ENCODE measurements around the gene TMEM255B. TPM values are rescaled to one million over a fixed set of nuclear protein-coding genes. Genes with fewer than 3 reads are reported as not detected.
"Not testable (repeated sequence)": the region's sequence is repeated elsewhere in the genome, so short reads cannot be mapped to it uniquely, and the experiment has no call there.

TMEM255B gene
- total RNA-seq, 1 donor from 2014 or later, result 2.7 TPM

DNA sequence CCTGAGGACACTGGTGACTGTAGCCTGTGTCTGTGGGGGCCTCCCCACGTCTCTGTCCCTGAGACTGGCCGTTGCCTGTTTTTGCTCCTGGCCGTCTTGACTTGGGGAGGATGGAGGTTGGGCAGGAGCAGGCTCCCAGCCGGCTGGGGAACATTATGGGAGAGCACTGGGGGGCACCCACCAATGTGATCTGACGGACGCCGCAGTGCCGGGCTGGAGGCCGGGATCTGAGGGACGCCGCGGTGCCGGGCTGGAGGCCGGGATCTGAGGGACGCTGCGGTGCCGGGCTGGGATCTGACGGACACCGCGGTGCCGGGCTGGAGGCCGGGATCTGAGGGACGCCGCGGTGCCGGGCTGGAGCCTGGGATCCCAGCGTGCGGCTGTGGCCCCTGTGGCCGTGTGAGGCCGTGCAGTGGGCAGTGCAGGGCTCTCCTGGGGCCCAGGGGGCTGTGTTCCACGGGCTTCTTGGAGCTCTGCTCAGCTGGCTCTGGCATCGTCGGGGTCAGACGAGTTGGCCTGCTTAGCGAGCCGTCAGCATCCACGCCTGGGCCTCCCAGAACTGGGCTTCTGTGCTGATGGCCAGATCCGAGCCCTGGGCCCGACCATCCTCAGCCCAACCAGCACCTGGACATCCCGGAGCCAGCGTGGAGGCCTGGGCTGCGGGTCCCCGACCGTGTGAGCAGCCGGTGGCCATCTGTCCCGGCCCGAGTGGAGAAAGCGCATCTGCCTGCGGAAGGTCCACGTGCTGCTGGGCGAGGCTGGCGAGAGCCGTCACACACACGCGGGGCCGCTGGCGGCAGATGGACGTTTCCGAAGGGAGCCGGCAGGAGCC lies 59.0 kb downstream of the TMEM255B start:
- DNase-seq, result no peak

DNA sequence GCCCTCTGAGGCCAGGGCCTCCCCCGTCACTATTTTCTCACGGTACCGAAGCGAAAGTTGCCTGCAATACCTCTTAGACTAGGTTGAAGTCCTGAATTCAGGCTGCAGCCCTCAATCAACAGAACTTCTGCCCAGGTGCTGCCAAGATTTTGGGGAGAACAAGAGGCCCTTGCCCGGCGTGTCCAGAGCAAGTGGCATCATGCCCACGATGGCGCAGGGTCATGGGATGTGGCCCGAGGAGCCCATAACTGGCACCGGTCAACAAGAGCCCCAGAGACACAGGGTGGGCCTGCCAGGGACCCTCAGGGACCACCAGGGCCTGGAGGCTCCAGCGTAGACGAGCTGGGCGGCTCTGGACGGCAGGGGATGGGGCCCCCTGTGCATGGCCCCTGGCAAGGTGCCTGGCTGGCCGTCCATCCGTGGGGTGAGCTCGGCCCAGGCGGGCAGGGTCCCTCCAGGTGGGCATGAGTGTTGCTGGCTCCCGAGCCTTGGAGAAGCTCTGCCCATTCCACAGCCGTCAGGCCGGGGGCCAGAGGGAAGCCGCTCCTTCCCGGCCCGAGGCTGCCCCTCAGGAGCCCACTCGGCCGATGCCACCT lies 59.8 kb downstream of the TMEM255B start:
- no peak for DNase-seq

DNA sequence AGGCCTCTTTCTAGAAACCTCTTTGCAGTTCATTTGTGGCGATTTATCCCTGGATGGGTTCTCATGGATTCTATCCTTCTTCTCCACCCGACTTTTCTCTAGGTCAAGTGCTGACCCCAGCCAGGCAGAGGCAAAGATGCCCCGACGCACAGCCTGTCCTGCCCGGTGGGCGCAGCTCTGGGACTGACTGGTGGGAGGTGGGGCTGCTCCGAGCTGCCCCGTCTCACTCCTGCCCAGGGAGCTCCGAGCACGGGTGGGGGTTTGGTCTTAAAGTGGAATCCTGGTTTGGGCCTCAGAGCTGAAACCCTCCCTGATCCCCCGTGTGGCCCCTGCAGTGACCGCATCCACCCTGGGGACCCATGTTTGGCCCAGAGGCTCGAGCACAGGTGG lies 60.3 kb downstream of the TMEM255B start:
- DNase-seq, result no peak

DNA sequence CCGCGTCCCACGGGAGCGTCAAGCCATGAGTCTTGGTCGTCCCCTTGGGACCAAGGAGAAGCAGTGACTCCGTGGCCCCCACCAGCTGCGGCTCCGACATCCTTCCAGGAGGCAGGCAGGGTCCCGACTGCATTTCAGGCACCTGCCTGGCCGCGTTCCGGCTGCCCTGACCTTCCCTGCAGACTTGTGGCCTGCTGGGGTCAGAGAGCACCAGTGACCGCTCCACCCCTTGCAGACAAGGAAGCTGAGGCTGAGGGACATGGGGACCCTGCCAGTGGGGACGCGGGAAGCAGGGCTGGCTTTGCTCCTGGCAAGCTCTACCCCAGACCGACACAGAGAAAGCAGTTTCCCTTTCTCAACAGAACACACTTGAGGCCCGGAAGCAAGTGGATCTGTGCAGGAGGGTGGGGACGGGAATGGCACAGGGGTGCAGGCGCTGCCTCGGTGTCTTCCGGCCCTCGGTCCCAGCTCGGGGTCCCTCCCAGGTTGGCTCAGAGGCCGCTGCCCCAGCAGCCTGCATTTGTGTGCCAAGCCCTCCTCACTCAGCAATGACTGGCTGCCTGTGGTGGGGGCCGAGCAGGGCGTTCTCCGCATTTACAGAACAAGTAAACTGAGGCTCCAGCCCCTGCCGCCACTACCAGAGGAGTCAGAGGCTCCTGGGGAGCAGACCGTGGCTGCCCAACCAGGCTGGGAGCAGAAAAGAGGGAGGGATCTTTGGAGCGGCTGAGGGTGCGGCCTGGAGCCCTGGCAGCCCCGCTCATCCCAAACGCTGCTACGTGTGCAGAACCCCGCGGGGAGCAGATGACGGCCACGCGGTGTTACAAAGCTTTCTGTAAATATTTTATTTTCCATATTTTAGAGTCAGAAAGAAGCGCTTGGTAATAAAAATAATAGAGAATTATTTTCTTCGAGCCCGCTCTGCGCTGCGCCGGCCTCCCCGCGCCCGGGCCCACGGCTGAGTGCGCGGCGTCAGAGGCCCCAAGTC lies 61.0 kb downstream of the TMEM255B start:
- DNase-seq, result no peak

DNA sequence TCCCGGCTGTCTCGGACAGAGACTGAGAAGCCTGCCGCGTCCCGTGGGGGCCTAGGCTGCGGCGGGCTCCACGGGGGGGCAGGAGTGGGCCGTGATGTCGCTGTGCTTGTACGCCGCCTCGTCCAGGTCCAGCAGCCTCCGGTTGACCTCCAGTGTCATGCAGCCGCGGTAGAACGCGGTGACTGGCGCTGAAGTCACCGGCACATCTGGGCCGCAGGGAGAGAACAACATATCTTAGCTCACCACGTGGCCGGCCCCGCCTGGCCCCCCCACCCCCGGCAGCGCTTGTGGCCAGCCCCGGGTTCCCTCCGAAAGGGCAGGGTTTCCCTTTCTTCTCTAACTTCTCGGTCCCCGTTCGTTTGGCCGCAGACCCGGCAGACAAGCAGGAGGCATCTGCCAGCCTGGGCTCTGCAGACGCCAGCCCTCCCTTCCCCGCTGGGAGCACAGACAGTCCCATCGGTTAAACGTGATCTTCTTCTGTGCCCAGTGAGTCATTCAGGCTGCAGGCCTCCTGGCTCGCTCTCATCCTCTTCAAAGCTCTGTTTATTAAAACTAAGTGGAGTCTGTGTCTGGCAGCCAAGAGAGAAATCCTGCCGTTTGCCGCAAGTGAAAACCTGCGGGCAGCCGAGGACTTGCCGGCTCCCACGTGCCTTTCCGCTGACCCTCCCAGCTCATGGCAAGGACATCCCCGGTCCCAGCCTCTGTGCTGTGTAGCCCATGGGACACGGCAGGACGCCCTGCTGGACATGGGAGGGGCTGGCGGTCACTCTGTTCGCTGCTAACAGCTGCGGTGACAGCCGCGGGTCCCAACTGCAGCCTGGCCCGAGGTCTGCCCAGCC lies 62.0 kb downstream of the TMEM255B start:
- DNase-seq, result peak; percentile 92

DNA sequence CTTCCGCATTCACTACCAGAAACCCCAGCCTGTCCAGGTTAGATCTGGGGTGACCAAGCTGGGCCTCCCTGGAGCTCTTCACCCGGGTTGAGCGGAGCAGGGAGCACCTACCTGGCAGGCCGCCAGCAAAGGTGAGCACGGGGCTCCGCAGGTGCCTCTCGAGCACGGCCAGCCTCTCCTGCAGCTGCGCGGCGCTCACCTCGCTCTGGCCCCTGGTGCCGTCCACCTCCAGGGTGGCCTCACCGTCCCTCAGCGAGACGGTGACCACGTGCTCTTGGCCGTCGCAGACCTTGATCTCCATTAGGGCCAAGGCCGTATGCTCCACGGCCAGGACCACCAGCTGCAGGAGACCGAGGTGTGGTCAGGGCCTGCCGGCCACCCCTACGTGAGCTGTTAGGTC lies 62.8 kb downstream of the TMEM255B start:
- DNase-seq, result no peak

DNA sequence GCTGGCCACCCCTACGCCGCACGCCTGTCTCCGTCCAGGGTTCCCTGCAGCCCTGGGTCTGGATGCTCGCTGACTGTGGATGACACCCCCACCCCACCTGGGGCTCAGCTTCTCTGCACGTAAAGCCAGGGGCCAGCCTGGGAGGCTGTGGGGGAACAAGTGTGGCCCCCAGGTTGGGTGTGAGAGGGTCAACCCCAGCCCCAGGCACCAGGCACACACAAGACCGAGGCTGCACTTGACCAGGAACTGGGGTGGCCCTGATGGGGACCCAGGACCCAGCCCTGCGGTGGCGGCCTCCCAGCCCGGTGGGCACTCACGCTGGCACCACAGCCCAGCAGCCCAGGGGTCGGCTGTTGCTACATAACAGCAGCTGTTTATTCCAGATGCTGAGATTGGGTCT lies 63.2 kb downstream of the TMEM255B start:
- DNase-seq, result no peak

DNA sequence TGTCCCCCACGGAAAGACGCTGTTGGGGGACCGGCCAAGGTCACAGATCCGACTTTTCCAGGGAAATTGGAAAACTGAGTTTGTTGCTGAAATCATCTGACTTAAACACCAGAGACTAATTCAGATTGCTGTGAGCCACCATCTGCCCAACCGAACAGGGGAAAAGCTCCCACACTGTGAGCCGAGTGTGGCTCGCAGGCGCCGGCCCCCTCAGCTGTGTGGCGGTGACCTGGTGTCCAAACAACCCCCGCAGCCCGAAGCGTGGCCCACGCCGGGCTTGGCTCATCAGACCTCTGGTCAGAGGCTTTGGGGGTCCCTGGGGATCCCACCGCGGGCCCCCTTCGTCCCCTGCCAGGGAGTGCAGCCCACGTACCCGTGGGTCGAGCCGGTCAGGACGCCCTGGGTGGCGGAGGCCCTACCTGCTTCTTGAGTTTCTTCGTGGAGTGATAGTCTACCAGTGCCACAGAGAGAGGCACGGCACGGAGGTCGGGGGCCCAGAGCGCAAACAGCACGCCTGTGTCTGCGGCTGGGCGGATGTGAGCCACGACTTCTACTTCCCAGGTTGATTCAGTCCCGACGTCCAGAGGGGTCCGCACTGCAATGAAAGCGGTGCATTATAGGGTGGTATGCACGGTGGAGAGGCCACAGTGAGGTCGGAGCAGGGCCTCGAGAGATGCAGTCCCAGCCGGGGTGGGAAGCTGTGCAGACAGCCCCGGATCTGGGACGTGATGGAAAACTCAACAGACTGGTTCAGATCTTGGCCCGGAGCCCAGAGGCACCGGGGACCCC lies 64.1 kb downstream of the TMEM255B start:
- no peak for DNase-seq

DNA sequence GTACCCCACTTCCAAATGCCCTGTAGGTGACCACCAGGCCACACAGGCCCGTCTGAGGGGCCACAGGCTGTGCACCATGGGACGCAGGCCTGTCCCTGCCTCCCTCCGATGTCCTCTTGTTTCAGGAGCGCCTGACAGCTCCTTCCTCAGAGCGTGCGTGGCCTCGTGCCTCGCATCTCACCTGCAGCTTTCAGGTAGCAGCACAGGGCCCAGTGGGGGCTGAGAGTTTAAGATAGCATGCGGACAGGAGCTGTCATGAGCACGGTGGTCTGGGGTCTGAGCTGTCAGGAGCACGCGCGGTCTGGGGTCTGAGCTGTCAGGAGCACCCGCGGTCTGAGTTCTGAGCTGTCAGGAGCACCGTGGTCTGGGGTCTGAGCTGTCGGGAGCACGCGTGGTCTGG lies 64.7 kb downstream of the TMEM255B start:
- DNase-seq, result no peak

DNA sequence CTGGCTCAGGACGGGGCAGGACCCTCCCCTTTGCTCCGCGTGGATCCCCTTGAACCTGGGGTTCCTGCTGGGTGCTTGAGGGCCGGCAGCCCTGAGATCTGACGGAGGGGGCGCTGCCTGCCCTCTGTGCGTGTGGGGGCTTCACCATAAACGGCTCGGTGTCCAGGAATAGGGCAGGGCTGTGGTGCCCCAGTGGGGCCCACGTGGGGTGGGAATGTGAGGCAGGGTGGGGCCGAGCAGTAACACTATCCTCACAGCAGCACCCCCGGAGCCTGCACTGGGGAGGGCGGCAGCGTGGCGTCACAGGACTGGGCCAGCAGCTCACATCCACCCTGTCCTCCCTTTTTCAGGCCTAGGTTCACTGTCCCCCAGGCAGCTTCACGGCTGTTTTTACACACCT lies 66.8 kb downstream of the TMEM255B start:
- peak; percentile 48 for DNase-seq

DNA sequence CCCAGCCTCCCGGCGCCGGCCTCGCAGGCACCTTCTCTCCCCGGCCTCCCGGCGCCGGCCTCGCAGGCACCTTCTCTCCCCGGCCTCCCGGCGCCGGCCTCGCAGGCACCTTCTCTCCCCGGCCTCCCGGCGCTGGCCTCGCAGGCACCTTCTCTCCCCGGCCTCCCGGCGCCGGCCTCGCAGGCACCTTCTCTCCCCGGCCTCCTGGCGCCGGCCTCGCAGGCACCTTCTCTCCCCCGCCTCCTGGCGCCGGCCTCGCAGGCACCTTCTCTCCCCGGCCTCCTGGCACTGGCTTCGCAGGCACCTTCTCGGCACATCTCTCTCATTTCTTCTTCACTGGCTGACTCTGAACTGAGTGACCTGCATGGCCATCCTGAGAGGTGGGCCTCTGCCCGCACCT lies 67.4 kb downstream of the TMEM255B start:
- not testable (repeated sequence) for DNase-seq

DNA sequence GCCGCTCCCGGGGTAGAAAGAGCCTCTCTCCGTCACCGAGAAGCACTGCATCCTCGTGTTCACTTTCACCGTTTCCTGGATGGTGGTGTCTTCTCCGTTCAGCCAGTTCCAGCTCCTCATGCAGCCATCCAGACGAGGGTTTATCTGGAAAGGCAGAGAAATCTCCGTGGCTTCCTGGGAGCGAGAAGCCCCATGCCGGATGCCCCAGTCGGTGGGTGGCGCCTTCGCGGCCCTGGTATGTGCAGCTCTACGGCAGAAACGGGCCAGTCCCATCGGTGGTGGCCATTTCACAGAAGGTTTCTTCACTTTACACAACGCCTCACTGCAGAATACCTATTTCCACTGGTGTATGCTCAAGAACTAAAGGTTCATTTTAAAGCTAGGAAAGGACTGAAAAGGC lies 68.0 kb downstream of the TMEM255B start:
- no peak for DNase-seq

DNA sequence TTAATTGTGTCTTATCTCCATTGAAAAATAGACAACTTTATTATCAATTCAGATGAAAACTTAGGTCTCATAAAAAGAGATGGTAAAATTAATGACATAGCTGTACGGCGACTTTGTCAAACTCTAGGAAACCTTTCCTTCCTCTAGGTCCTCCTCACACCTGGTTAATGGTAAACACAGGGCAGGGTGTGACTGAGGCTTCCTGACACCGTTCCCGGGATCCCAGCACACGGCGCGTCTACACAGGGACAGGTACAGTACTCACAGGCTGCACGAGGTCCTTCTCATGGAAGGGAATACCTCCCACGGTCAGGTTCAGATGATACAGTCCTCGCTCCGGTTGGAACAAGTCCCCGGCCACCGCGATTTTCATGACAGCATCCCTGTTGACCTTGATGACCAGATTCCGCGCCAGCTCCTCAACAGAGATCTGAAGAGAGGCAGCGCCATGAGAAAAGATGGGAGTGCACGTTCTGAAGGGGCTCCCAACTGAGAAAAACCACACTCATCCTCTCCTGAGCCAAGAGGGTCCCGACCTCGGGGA lies 69.3 kb downstream of the TMEM255B start:
- no peak for DNase-seq

DNA sequence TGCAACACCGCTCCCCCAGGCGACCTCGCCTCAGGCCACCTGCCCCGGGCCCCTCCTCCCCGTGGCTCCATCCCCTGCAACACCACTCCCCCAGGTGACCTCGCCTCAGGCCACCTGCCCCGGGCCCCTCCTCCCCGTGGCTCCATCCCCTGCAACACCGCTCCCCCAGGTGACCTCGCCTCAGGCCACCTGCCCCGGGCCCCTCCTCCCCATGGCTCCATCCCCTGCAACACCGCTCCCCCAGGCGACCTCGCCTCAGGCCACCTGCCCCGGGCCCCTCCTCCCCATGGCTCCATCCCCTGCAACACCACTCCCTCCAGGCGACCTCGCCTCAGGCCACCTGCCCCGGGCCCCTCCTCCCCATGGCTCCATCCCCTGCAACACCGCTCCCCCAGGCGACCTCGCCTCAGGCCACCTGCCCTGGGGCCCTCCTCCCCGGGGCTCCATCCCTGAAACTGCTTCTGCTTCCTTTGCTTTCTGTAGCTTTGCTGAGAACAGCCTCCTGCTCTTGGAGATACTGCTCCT lies 71.5 kb downstream of the TMEM255B start:
- DNase-seq, result not testable (repeated sequence)

DNA sequence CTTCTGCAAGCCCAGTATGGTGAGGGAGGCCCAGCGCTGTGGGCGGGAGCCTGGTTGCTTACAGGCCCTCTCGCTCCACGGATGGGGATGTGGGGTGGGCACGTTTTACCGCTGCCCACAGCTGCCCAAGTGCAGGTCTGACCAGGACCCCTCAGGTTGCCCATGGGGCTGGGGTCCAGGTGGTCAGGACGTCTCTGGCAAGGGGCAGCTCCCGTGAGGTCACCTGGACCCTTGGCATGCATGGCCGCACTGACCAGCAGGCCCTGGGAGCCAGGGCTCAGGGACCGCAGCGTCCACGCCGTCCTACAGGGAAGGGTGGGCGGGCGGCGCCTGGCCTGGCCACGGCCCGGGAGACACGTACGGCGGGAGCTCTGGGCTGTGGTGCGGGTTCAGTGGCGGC lies 72.0 kb downstream of the TMEM255B start:
- no peak for DNase-seq

DNA sequence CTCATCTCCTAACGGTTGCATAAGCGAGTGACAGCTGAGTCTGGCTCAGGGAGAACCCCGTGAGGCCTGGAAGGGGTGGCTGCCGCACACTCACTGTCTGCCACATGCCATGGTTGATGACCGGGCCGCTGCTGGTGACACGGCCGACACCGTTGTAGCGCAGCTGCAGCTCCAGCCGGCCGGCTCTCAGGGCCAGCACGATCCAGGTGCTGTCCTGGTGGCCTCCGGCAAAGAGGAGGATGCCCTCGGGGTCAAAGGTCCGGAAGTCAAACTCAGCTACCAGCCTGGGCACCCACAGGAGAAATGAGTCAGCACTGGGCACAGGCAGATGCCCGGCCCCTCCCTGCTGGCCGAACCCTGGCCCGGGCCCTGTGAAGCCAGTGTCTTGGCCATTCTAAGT lies 73.2 kb downstream of the TMEM255B start:
- DNase-seq, result peak; percentile 31

DNA sequence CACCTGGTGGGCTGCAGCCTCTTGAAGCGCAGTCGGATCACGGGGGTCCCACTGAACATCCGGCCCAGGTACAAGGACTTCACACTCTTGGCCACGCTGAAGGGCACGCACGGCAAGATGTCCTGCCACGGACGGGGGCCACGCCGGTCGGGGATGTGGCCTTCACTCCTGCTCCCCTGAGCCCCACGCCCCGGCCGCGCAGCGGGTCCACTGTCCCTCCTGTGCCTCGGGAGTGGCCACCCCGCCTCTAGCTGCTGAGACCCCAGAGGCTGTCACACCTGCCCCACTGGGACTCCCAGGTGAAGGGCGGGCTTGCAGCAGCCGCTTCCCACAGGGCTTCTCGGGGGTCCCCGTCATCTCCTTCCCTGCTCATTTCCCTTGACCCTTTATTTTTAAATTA lies 73.6 kb downstream of the TMEM255B start:
- DNase-seq, result no peak

DNA sequence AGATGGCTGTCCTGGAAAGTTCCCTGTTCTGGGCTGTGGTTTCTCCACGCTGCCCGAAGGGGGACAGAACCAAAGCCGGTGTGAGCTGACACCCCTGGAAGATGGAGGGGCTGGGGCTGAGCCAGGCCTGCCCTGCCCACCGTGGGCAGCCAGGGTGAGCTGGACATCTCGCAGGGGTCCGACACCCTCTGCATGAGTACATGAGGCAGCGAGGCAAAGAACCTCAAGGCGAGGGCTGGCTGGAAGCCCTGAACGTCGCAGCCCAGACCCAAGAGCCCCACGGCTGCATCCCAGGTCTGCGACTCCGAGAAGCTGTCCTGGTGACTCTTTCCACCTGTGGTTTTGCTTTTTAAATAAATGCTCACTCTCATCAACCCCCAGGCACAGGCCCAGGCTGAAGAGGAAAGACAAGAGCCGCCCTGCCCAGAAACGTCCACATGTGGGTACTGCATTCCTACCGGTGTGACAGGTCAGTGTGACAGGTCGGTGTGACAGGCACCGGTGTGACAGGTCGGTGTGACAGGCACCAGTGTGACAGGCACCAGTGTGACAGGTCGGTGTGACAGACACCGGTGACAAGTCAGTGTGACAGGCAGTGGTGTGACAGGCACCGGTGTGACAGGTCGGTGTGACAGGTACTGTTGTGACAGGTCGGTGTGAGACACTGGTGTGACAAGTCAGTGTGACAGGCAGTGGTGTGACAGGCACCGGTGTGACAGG lies 74.2 kb downstream of the TMEM255B start:
- no peak for DNase-seq

DNA sequence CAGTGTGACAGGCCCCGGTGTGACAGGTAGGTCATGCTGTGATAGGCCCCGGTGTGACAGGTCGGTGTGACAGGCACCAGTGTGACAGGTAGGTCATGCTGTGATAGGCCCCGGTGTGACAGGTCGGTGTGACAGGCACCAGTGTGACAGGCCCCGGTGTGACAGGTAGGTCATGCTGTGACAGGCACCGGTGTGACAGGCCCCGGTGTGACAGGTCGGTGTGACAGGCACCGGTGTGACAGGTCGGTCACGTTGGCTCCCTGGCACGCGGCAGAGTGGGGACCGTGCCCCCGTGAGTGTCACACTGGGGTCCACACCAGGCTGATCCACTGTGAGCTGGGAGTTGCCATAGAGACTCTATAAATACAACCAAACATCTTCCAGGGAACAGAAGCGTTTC lies 75.0 kb downstream of the TMEM255B start:
- DNase-seq, result not testable (repeated sequence)

Measured in tongue (tissue), 2 donors.